Effector memory CD4-positive, alpha-beta T cell (primary cell): ENCODE measurements around the gene UPF1.
A peak's percentile ranks its signal among the peaks of the same experiment; 100 is the strongest.

Experiments used
- DNase-seq, 3 donors: peaks; one replicate each; pipeline ENCODE4 v3.0.0-alpha.2; 2020
- H3K27ac ChIP-seq: 2 replicates; pipeline ENCODE4 v1.7.0; 2013; ENCODE audit warnings: mild to moderate bottlenecking, low read length, moderate library complexity; ENCODE audit not compliant: insufficient read depth, poor library complexity, severe bottlenecking
- H3K27me3 ChIP-seq: replicated peaks from 2 replicates; pipeline ENCODE4 v1.7.0; 2013; ENCODE audit warnings: mild to moderate bottlenecking, low read length; ENCODE audit not compliant: insufficient read depth, control insufficient read depth, poor library complexity, severe bottlenecking
- H3K36me3 ChIP-seq: 2 replicates; pipeline ENCODE4 v1.7.0; 2013; ENCODE audit warnings: mild to moderate bottlenecking, low read length, moderate library complexity; ENCODE audit not compliant: control insufficient read depth, insufficient read depth
- H3K4me1 ChIP-seq: 2 replicates; pipeline ENCODE4 v1.7.0; 2013; ENCODE audit warnings: low read length, mild to moderate bottlenecking; ENCODE audit not compliant: control insufficient read depth, insufficient read depth, poor library complexity, severe bottlenecking
- H3K4me3 ChIP-seq: 2 replicates; pipeline ENCODE4 v1.7.0; 2013; ENCODE audit warnings: low read length, low read depth, mild to moderate bottlenecking; ENCODE audit not compliant: insufficient read depth, poor library complexity, severe bottlenecking
- H3K9me3 ChIP-seq: 2 replicates; pipeline ENCODE4 v1.7.0; 2013; ENCODE audit warnings: mild to moderate bottlenecking, low read length, moderate library complexity; ENCODE audit not compliant: control insufficient read depth

UPF1 gene

DNA sequence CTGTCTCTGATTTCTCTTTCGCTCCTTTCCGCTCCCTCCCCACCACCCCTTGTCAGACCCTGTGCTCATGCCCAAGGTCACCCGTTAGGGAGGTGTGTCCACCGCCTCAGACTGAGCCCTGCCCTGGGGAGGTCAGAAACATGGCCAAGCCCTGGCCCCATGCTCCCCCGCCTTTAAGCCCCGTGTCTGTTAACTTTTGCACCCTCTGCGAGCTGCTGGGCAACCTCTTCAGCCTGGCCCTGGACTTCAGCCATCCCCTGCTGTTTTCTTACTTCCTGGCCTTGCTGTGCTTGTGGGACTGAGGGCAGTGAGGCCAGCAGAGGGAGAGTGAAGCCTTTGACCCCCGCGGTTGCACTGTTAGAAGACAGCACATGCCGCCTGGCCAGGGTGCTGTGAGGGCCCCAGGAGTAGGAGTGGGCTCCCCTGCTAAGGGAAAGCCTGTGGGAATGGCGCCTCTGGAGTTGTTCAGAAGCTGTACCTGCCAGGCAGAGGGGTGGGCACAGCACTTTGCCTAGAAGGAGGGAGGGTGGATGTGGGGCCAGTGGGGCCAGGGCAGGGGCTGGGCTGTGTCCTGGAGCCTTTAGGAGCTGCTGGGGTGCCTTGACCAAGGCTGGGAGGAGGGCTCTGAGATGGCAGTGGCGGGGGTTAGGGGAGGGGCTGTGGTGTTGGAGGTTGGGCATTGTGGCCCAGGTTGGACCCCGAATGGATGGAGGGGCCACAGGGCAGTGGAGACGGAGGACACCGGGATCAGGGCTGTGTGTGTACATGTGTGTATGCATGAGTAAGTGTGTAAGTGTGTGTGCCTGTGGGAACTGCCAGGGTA is 7.9 kb downstream of the UPF1 start:
- peaks cover 11% of the 10 kb centered on the region for H3K36me3 ChIP-seq
- H3K4me3 ChIP-seq = no peak overlapping the region
- H3K27me3 ChIP-seq = no peaks in the 10 kb centered on the region
- no peaks in the 10 kb centered on the region for H3K9me3 ChIP-seq
- peak overlapping the region; percentile 34 for H3K27ac ChIP-seq
- DNase-seq = no peak
- peaks cover 54% of the 10 kb centered on the region for H3K4me1 ChIP-seq

GRCh38 chr19:18840288-18841267 is 8.8 kb downstream of the UPF1 start:
- no peaks in the 10 kb centered on the region for H3K9me3 ChIP-seq
- no peak overlapping the region for H3K27ac ChIP-seq
- H3K36me3 ChIP-seq = peaks cover 11% of the 10 kb centered on the region
- peaks cover 54% of the 10 kb centered on the region for H3K4me1 ChIP-seq
- H3K27me3 ChIP-seq = no peaks in the 10 kb centered on the region
- H3K4me3 ChIP-seq = no peak overlapping the region
- no peak for DNase-seq

DNA sequence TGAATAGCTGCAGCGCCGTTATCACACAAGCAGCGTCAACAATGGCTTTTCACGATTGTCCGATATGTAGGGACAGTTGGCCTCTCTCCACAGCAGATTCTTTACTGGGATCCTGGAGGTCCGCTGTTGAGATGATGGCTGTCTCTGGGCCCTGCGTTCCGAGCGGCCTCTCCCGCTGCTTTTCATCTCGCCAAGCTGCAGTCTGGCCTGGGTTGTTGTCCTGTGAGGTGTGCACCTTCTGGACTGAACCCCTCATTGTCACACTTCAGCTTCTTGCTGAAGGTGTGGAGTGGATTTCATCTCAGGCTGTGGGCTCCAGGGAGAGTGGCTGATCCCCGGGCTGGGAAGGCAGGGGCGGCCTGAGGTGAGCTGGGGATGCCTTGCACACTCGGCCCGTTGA is 9.6 kb downstream of the UPF1 start:
- Histone ChIP-seq H3K4me3 (no peak overlapping the region), H3K9me3 (no peaks in the 10 kb centered on the region), H3K36me3 (peaks cover 6% of the 10 kb centered on the region), H3K27me3 (no peaks in the 10 kb centered on the region), H3K27ac (no peak overlapping the region), H3K4me1 (peaks cover 49% of the 10 kb centered on the region)
- no peak for DNase-seq

DNA sequence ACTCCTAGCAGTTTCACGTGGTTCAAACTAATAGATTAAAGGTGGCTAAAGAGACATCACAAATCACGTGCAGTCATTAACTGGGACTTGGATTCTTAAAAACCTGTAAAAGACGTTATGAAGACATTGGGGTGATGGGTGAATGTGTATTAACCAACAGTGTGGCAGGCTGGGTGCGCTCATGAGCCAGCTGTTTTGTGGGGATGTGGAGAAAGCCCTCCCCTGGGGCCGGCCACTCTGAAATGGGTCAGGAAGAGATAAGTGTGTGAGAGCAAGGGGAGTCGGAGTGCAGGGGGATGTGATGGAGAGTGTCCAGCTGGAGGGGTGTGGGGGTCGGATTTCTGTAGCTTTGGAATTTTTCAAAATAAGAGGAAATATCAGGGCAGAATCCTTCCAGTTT is 10.4 kb downstream of the UPF1 start:
- Histone ChIP-seq H3K9me3 (no peaks in the 10 kb centered on the region), H3K36me3 (peaks cover 6% of the 10 kb centered on the region), H3K4me1 (peaks cover 51% of the 10 kb centered on the region), H3K4me3 (no peak overlapping the region), H3K27ac (no peak overlapping the region), H3K27me3 (no peaks in the 10 kb centered on the region)
- DNase-seq = no peak

DNA sequence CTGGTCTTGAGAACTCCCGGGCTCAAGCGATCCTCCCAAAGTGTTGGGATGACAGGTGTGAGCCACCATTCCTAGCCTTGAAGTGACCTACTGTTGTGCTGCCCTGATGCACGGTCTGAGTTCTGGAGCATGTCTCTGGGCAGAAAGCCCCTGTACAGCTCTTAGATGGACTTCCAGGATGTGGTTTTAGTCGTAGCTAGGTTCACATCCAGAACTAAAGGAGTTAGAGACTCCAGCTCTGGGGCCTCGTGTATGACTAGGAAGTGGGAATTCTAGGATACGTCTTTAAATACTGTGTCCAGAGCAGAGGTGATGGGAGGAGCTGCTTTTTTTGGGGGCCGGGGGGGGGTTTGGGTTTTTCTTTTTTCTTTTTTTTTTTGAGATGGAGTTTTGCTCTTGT is 12.2 kb downstream of the UPF1 start:
- Histone ChIP-seq H3K4me1 (peaks cover 46% of the 10 kb centered on the region), H3K27me3 (no peaks in the 10 kb centered on the region), H3K27ac (no peak overlapping the region), H3K36me3 (peaks cover 14% of the 10 kb centered on the region), H3K9me3 (no peaks in the 10 kb centered on the region), H3K4me3 (no peak overlapping the region)
- no peak for DNase-seq

DNA sequence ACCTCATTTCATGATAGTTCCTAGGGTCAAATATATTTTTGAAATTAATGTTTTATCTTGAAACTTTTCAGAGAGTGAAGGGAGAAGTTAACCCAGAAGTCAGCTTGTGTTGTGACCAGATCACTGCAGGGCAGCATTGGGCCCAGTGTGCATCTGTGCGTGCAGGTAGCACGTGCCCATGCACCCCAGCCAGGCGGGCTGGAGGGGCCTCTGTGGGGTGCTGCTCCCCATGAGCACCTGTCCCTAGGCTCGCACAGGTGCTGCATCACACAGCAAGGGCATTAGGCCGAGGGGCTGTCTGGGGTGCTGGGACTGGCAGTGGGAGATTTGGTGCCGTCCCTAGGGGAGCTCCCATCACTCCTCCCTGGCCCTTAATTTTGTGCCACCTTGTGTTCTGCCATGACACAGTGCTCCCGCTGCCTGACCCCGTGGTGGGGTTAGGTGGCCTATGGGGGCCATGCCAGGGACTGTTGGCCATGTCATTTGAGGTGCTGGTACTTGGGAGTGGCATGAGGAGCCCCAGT is 13.1 kb downstream of the UPF1 start:
- Histone ChIP-seq H3K4me3 (no peak overlapping the region), H3K27me3 (no peaks in the 10 kb centered on the region), H3K27ac (no peak overlapping the region), H3K36me3 (peaks cover 23% of the 10 kb centered on the region), H3K9me3 (no peaks in the 10 kb centered on the region), H3K4me1 (peaks cover 38% of the 10 kb centered on the region)
- no peak for DNase-seq

- Histone ChIP-seq H3K36me3 (peaks cover 34% of the 10 kb centered on the region), H3K4me1 (peaks cover 32% of the 10 kb centered on the region), H3K27me3 (no peaks in the 10 kb centered on the region), H3K4me3 (no peak overlapping the region), H3K9me3 (no peaks in the 10 kb centered on the region), H3K27ac (no peak overlapping the region)
- DNase-seq = no peak
These were observed 14.2 kb downstream of the UPF1 start for GRCh38 chr19:18845961-18846360.

DNA sequence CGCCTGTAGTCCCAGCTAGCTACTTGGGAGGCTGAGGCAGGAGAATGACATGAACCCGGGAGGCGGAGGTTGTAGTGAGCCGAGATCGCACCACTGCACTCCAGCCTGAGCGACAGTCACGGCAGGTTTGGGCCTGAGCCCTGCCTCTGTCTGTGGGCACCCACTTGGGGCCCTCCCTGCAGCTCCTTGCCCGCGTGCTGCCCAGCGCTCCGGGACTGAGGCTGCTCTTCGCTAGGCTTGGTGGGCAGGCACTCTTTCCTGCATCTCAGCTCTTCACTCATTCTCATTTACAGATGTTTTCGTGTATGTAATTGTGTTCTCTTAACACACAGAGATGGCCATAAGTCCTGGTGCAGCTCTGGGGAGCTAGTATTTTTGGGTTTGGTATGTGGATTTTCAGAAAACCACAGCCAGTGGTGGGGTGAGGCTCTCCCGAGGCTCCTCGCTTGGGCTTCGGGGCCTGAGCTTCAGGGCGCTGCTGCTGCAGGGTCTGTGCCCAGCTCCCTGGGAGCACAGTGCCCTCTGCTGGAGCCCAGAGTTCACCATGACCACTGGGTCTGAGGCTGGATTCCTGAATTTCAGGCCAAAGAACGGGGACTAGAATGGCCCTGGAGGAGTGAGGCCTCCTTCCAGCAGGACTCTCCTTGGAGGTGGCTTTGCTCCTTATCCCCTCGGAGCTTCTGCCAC is 15.2 kb downstream of the UPF1 start:
- Histone ChIP-seq H3K9me3 (no peaks in the 10 kb centered on the region), H3K4me1 (peaks cover 30% of the 10 kb centered on the region), H3K27ac (no peak overlapping the region), H3K27me3 (no peaks in the 10 kb centered on the region), H3K36me3 (peaks cover 44% of the 10 kb centered on the region), H3K4me3 (no peak overlapping the region)
- peak; percentile 20 to 40 (median 33) for DNase-seq

DNA sequence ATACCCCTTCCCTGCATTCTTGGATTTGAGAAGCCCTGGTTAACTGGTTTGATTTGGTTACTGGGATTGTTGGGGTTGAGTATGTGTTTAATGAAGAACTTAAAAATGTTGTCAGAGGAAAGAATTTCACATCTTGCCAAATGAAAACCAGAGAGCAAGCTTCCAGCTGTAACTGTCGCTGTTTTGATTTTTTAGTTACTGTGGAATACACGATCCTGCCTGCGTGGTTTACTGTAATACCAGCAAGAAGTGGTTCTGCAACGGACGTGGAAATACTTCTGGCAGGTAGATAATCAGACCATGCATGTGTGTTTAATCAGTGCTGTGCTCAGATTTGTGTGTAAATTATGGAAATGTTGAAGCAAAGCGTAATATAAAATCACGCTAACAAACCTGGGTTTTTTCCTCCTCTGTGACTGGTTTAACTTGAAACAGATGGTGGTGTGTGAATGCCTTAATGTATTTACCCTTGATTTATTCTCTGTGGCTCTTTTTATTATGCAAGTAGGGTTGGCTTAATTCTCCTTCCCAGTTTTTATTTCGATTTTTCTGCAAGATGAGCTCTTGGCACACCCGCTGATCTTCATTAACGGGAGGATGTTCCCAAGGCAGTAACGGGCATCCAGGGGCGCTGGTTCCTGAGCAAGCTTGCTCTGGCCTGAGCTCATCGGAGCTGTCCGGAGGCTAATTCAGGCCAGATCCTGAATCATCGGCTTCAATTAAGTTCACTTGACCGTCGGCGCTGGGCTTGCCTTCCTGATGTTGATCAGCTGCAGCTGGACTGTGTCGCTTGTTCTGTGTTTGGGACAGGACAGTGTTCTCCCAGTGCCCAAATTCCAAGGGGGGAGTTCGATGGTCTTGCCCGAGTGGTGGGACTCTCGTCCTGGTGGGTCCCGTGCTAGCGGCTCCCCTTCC is 16.0 kb downstream of the UPF1 start:
- no peak for DNase-seq
- Histone ChIP-seq H3K27me3 (no peaks in the 10 kb centered on the region), H3K4me1 (peaks cover 23% of the 10 kb centered on the region), H3K27ac (no peak overlapping the region), H3K36me3 (peaks cover 52% of the 10 kb centered on the region), H3K4me3 (no peak overlapping the region), H3K9me3 (no peaks in the 10 kb centered on the region)
